HepG2 (cell line): ENCODE measurements around the gene PTGDR2. TPM values are rescaled to one million over a fixed set of nuclear protein-coding genes. Genes with fewer than 3 reads are reported as not detected.

Experiments used
- EED ChIP-seq: sonication (generic); formaldehyde crosslinking; IDR thresholded peaks from 2 replicates; pipeline ENCODE4 v1.5.0; 2020; ENCODE audit warnings: mild to moderate bottlenecking, missing genetic modification reagents
- NR2F6 ChIP-seq, 2 experiments: IDR thresholded peaks; 2 replicates each; pipeline ENCODE4 v1.6.1; 2016; ENCODE audit warnings: antibody characterized with exemption in 1 of 2, mild to moderate bottlenecking in 1 of 2
- RBFOX2 ChIP-seq: fragments of 200-400 bp; formaldehyde crosslinking; IDR thresholded peaks from 2 replicates; pipeline ENCODE4 v1.6.1; 2017; ENCODE audit warnings: low read depth, mild to moderate bottlenecking, low read length
- ZFP90 ChIP-seq: sonication (generic); formaldehyde crosslinking; IDR thresholded peaks from 2 replicates; pipeline ENCODE4 v1.8.0; 2022; ENCODE audit warnings: missing genetic modification reagents, mild to moderate bottlenecking, inconsistent platforms, borderline replicate concordance
- ZNF263 ChIP-seq: sonication (generic); formaldehyde crosslinking; IDR thresholded peaks from 2 replicates; pipeline ENCODE4 v1.4.0; 2020; ENCODE audit warnings: missing genetic modification reagents
- ZNF343 ChIP-seq: sonication (generic); formaldehyde crosslinking; IDR thresholded peaks from 2 replicates; pipeline ENCODE4 v1.4.0; 2020; ENCODE audit warnings: mild to moderate bottlenecking, missing genetic modification reagents
- ZNF772 ChIP-seq: sonication (generic); formaldehyde crosslinking; IDR thresholded peaks from 2 replicates; pipeline ENCODE4 v1.5.0; 2020; ENCODE audit warnings: mild to moderate bottlenecking, missing genetic modification reagents
- ZSCAN12 ChIP-seq: sonication (generic); formaldehyde crosslinking; IDR thresholded peaks from 2 replicates; pipeline ENCODE4 v1.9.0; 2021; ENCODE audit warnings: mild to moderate bottlenecking, missing genetic modification reagents
- polyA plus RNA-seq, 8 experiments: library from polyadenylated mRNA; depleted of rRNA in 3 of 8; stranded (reverse) in 7 of 8; unstranded in 1 of 8; fragments of >200 nt; fragmentation: Illumina TruSeq in 4 of 8; extraction: Trizol in 4 of 8; gene quantifications; 2 replicates each; pipeline versions ENCODE4 v1.2.1 to v1.2.3, GENCODE V29; 2011 to 2016; ENCODE audit warnings: low read depth in 4 of 8, missing spikeins in 1 of 8, mixed read lengths in 1 of 8; ENCODE audit not compliant: insufficient read depth in 1 of 8
- total RNA-seq, 5 experiments: library from RNA; depleted of rRNA; stranded (reverse); fragments of >200 nt; fragmentation: Illumina TruSeq; extraction: Trizol; gene quantifications; 2 replicates each; pipeline ENCODE4 v1.2.3, GENCODE V29; 2016; ENCODE audit warnings: low read depth in 1 of 5
- TF ChIP-seq, protein P1 (sequence below): sonication (generic); formaldehyde crosslinking; IDR thresholded peaks from 2 replicates; pipeline ENCODE4 v1.4.0; 2020; ENCODE audit warnings: mild to moderate bottlenecking, missing genetic modification reagents
- TF ChIP-seq, protein P2 (sequence below): sonication (generic); formaldehyde crosslinking; IDR thresholded peaks from 2 replicates; pipeline ENCODE4 v1.9.0; 2021; ENCODE audit warnings: missing genetic modification reagents, borderline replicate concordance
- TF ChIP-seq, protein P3 (sequence below): sonication (generic); formaldehyde crosslinking; IDR thresholded peaks from one replicate; pipeline ENCODE4 v1.5.1; 2020; ENCODE audit warnings: mild to moderate bottlenecking, missing genetic modification reagents; ENCODE audit errors: not compliant biosample characterization

Gene PTGDR2
- total and polyA plus RNA-seq, 2 of the 13 experiments (the other 11 are each of a cell fraction or from before 2014, with no cell fraction given), result 1.9 to 2.5 TPM

DNA sequence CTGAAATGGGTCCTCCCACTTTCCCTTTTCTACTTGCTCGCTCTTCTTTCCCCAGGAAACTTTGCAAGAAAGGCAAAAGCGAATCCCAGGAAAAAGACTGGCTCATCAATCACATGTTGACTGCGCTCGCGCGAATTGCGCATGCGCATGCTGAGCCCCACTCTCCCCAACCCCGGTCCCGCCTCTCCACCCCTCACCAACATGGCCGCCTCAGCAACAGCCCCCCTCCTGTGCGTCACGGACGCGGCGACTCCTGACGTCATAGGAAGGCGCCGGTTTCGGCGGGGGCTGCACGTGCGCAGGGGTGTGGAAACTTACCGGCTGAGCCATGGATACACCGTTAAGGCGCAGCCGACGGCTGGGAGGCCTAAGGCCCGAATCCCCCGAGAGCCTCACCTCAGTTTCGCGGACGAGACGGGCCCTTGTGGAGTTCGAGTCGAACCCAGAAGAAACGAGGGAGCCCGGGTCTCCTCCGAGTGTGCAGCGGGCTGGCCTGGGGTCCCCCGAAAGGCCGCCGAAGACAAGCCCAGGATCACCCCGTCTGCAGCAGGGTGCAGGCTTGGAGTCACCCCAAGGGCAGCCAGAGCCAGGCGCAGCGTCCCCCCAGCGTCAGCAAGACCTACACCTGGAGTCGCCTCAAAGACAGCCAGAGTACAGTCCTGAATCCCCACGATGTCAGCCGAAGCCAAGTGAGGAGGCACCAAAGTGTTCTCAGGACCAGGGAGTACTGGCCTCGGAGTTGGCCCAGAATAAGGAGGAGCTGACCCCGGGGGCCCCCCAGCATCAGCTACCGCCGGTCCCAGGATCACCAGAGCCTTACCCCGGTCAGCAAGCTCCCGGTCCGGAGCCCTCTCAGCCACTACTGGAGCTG, 13.7 kb downstream of the PTGDR2 start, which contains the start of gene CCDC86 (continued):
- TF ChIP-seq, protein P1, sequence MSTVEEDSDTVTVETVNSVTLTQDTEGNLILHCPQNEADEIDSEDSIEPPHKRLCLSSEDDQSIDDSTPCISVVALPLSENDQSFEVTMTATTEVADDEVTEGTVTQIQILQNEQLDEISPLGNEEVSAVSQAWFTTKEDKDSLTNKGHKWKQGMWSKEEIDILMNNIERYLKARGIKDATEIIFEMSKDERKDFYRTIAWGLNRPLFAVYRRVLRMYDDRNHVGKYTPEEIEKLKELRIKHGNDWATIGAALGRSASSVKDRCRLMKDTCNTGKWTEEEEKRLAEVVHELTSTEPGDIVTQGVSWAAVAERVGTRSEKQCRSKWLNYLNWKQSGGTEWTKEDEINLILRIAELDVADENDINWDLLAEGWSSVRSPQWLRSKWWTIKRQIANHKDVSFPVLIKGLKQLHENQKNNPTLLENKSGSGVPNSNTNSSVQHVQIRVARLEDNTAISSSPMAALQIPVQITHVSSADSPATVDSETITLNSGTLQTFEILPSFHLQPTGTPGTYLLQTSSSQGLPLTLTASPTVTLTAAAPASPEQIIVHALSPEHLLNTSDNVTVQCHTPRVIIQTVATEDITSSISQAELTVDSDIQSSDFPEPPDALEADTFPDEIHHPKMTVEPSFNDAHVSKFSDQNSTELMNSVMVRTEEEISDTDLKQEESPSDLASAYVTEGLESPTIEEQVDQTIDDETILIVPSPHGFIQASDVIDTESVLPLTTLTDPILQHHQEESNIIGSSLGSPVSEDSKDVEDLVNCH (CRISPR knock-in tag), result no peak
- TF ChIP-seq, protein P2, sequence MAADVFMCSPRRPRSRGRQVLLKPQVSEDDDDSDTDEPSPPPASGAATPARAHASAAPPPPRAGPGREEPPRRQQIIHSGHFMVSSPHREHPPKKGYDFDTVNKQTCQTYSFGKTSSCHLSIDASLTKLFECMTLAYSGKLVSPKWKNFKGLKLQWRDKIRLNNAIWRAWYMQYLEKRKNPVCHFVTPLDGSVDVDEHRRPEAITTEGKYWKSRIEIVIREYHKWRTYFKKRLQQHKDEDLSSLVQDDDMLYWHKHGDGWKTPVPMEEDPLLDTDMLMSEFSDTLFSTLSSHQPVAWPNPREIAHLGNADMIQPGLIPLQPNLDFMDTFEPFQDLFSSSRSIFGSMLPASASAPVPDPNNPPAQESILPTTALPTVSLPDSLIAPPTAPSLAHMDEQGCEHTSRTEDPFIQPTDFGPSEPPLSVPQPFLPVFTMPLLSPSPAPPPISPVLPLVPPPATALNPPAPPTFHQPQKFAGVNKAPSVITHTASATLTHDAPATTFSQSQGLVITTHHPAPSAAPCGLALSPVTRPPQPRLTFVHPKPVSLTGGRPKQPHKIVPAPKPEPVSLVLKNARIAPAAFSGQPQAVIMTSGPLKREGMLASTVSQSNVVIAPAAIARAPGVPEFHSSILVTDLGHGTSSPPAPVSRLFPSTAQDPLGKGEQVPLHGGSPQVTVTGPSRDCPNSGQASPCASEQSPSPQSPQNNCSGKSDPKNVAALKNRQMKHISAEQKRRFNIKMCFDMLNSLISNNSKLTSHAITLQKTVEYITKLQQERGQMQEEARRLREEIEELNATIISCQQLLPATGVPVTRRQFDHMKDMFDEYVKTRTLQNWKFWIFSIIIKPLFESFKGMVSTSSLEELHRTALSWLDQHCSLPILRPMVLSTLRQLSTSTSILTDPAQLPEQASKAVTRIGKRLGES, result peak; percentile 26; the same call in 1 of the 2 replicates
- peak; percentile 34; the same call in 1 of the 2 replicates for TF ChIP-seq ZNF263 (CRISPR knock-in tag)
- TF ChIP-seq ZSCAN12 (CRISPR knock-in tag), result no peak
- TF ChIP-seq ZFP90, result peak; percentile 81
- TF ChIP-seq RBFOX2, result peak; percentile 85
- TF ChIP-seq, protein P3, sequence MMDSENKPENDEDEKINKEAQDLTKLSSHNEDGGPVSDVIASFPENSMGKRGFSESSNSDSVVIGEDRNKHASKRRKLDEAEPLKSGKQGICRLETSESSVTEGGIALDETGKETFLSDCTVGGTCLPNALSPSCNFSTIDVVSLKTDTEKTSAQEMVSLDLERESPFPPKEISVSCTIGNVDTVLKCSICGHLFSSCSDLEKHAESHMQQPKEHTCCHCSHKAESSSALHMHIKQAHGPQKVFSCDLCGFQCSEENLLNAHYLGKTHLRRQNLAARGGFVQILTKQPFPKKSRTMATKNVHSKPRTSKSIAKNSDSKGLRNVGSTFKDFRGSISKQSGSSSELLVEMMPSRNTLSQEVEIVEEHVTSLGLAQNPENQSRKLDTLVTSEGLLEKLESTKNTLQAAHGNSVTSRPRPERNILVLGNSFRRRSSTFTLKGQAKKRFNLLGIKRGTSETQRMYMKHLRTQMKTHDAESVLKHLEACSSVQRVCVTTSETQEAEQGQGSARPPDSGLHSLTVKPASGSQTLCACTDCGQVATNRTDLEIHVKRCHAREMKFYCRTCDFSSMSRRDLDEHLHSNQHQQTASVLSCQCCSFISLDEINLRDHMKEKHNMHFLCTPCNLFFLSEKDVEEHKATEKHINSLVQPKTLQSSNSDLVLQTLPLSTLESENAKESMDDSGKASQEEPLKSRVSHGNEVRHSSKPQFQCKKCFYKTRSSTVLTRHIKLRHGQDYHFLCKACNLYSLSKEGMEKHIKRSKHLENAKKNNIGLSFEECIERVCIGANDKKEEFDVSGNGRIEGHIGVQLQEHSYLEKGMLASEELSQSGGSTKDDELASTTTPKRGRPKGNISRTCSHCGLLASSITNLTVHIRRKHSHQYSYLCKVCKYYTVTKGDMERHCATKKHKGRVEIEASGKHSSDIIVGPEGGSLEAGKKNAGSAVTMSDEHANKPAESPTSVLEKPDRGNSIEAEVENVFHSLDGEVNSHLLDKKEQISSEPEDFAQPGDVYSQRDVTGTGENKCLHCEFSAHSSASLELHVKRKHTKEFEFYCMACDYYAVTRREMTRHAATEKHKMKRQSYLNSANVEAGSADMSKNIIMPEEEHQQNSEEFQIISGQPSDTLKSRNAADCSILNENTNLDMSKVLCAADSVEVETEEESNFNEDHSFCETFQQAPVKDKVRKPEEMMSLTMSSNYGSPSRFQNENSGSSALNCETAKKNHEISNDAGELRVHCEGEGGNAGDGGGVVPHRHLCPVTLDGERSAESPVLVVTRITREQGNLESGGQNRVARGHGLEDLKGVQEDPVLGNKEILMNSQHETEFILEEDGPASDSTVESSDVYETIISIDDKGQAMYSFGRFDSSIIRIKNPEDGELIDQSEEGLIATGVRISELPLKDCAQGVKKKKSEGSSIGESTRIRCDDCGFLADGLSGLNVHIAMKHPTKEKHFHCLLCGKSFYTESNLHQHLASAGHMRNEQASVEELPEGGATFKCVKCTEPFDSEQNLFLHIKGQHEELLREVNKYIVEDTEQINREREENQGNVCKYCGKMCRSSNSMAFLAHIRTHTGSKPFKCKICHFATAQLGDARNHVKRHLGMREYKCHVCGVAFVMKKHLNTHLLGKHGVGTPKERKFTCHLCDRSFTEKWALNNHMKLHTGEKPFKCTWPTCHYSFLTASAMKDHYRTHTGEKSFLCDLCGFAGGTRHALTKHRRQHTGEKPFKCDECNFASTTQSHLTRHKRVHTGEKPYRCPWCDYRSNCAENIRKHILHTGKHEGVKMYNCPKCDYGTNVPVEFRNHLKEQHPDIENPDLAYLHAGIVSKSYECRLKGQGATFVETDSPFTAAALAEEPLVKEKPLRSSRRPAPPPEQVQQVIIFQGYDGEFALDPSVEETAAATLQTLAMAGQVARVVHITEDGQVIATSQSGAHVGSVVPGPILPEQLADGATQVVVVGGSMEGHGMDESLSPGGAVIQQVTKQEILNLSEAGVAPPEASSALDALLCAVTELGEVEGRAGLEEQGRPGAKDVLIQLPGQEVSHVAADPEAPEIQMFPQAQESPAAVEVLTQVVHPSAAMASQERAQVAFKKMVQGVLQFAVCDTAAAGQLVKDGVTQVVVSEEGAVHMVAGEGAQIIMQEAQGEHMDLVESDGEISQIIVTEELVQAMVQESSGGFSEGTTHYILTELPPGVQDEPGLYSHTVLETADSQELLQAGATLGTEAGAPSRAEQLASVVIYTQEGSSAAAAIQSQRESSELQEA, result peak; percentile 76
- TF ChIP-seq ZNF343 (CRISPR knock-in tag), result peak; percentile 73; the same call in 1 of the 2 replicates
- TF ChIP-seq NR2F6 (IDR thresholded peaks at IDR 0.05), result no peak
- TF ChIP-seq NR2F6 (CRISPR knock-in tag; IDR thresholded peaks at IDR 0.05), result peak; percentile 51
- TF ChIP-seq ZNF772 (CRISPR knock-in tag), result peak; percentile 93
- peak; percentile 85 for TF ChIP-seq EED (CRISPR knock-in tag)
